HepG2 (cell line): Measurements from ENCODE around the gene IL1RL2. TPM values are rescaled to one million over a fixed set of nuclear protein-coding genes. Genes with fewer than 3 reads are reported as not detected.

Experiments
- ATAC-seq: fragments of 200-7000 bp; cut with Tn5 transposase; 3 replicates; pipeline ENCODE4 v1.9.1; 2020; ENCODE audit warnings: mild to moderate bottlenecking, moderate library complexity
- BruUV-seq: library from RNA; stranded (reverse); fragments of 400-500 nt; replicated peaks from 2 replicates; lab custom pipeline; 2021; lab: Mats Ljungman, UMichigan
- CTCF ChIA-PET: fragments of 300-600 bp; formaldehyde crosslinking; extraction: SDS; loops from one replicate; lab custom pipeline; 2021; ENCODE audit warnings: low total read pairs, inconsistent platforms, low intra/inter-chr PET ratio; lab: Yijun Ruan, JAX
- POLR2A ChIA-PET: fragments of 350-600 bp; sonication (Branson Sonifier 250); formaldehyde crosslinking; loops from one replicate; lab custom pipeline; 2020; ENCODE audit warnings: antibody characterized with exemption, inconsistent platforms; lab: Yijun Ruan, JAX
- DNase-seq: peaks from one replicate; pipeline ENCODE4 v3.0.0-alpha.2; 2015; ENCODE audit warnings: low spot score
- FAIRE-seq: peaks from 3 replicates; lab custom pipeline; 2011; peaks lifted over from hg19 to GRCh38; lab: Jason Lieb, UNC
- H2AFZ ChIP-seq: one replicate; pipeline ENCODE4 v1.6.1; 2011; ENCODE audit warnings: low read length, inconsistent platforms
- H3K27ac ChIP-seq: fragments of 300-600 bp; 3 replicates; pipeline ENCODE4 v1.8.0; 2011; ENCODE audit warnings: mixed run types, mild to moderate bottlenecking, mixed read lengths, low read length, inconsistent platforms; ENCODE audit not compliant: insufficient read depth; ENCODE audit errors: extremely low read length
- H3K27me3 ChIP-seq, 2 experiments: fragments of 200-600 bp in 1 of 2; 2 replicates in 1 of 2; 3 replicates in 1 of 2; pipeline versions ENCODE4 v1.6.0 to v1.8.0; 2011; ENCODE audit warnings: low read length in 2 of 2, mild to moderate bottlenecking in 2 of 2, moderate library complexity in 2 of 2, inconsistent platforms in 1 of 2; ENCODE audit not compliant: insufficient read depth in 2 of 2, control insufficient read depth in 1 of 2
- H3K36me3 ChIP-seq, 2 experiments: fragments of 200-600 bp in 1 of 2; replicated peaks in 1 of 2; 2 replicates in 1 of 2; 3 replicates in 1 of 2; pipeline versions ENCODE4 v1.5.1 to v1.8.0; 2011; ENCODE audit warnings: low read length in 2 of 2, inconsistent platforms in 1 of 2; ENCODE audit not compliant: insufficient read depth in 2 of 2, control insufficient read depth in 1 of 2
- H3K4me1 ChIP-seq: 2 replicates; pipeline ENCODE4 v1.5.1; 2012; ENCODE audit warnings: low read length, inconsistent platforms; ENCODE audit not compliant: insufficient read depth
- H3K4me2 ChIP-seq: 2 replicates; pipeline ENCODE4 v1.6.0; 2011; ENCODE audit warnings: low read depth, low read length, inconsistent platforms
- H3K4me3 ChIP-seq, 3 experiments: fragments of 200-600 bp in 1 of 3; sonication (generic), shearing (Covaris generic) in 1 of 3; replicated peaks in 1 of 3; 2 replicates each; pipeline ENCODE4 v1.5.1; 2011 to 2016; ENCODE audit warnings: low read length in 3 of 3, inconsistent platforms in 2 of 3, low read depth in 2 of 3, mild to moderate bottlenecking in 2 of 3, control low read depth in 1 of 3, mixed read lengths in 1 of 3; ENCODE audit not compliant: insufficient read depth in 1 of 3
- H3K79me2 ChIP-seq: one replicate; pipeline ENCODE4 v1.6.1; 2011; ENCODE audit warnings: low read length, inconsistent platforms; ENCODE audit not compliant: insufficient read depth
- H3K9ac ChIP-seq: 2 replicates; pipeline ENCODE4 v1.6.0; 2011; ENCODE audit warnings: mild to moderate bottlenecking, low read depth, low read length, inconsistent platforms; ENCODE audit not compliant: insufficient read depth
- H3K9me3 ChIP-seq: 2 replicates; pipeline ENCODE4 v1.5.1; 2012; ENCODE audit warnings: mild to moderate bottlenecking, low read length
- H4K20me1 ChIP-seq: 2 replicates; pipeline ENCODE4 v1.6.0; 2011; ENCODE audit warnings: inconsistent platforms, mild to moderate bottlenecking, low read length, moderate library complexity; ENCODE audit not compliant: insufficient read depth
- BHLHE40 ChIP-seq: IDR thresholded peaks from 2 replicates; pipeline ENCODE4 v1.6.1; 2011; ENCODE audit warnings: low read length, improper control_type of control experiment
- CHD2 ChIP-seq: IDR thresholded peaks from 2 replicates; pipeline ENCODE4 v1.6.1; 2011; ENCODE audit warnings: low read depth, low read length, improper control_type of control experiment
- DMTF1 ChIP-seq: sonication (generic); formaldehyde crosslinking; IDR thresholded peaks from 2 replicates; pipeline ENCODE4 v1.4.0; 2020; ENCODE audit warnings: mild to moderate bottlenecking, missing genetic modification reagents
- FOSL2 ChIP-seq: sonication (generic); formaldehyde crosslinking; IDR thresholded peaks from 2 replicates; pipeline ENCODE4 v1.4.0; 2020; ENCODE audit warnings: missing genetic modification reagents
- FOXA1 ChIP-seq, 2 experiments: fragments of 450-650 bp in 1 of 2; sonication (generic) in 1 of 2; formaldehyde crosslinking in 1 of 2; IDR thresholded peaks; 2 replicates each; pipeline versions ENCODE4 v1.4.0 to v1.6.1; 2016 to 2020; ENCODE audit warnings: missing genetic modification reagents in 1 of 2
- GATAD2A ChIP-seq: IDR thresholded peaks from 2 replicates; pipeline ENCODE4 v1.6.1; 2016
- KDM4B ChIP-seq: sonication (generic); formaldehyde crosslinking; IDR thresholded peaks from 2 replicates; pipeline ENCODE4 v1.4.0; 2020; ENCODE audit warnings: missing genetic modification reagents
- KDM5B ChIP-seq: sonication (generic); formaldehyde crosslinking; IDR thresholded peaks from 2 replicates; pipeline ENCODE4 v1.4.0; 2020; ENCODE audit warnings: missing genetic modification reagents, mild to moderate bottlenecking, borderline replicate concordance
- SSRP1 ChIP-seq: IDR thresholded peaks from 2 replicates; pipeline ENCODE4 v1.6.1; 2016; ENCODE audit warnings: control low read depth
- ZNF274 ChIP-seq: sonication (generic); formaldehyde crosslinking; IDR thresholded peaks from 2 replicates; pipeline ENCODE4 v1.5.1; 2020; ENCODE audit warnings: mild to moderate bottlenecking, missing genetic modification reagents
- ZNF644 ChIP-seq: IDR thresholded peaks from 2 replicates; pipeline ENCODE4 v1.6.1; 2016; ENCODE audit warnings: low read depth
- WGBS: methylation state at CpG from one replicate; pipeline ENCODE4 v1.1.6; 2017; ENCODE audit warnings: low lambda C conversion rate; 5-methylcytosine and 5-hydroxymethylcytosine counted together
- in situ Hi-C: cut with HindIII; loops from 2 replicates; pipeline ENCODE4 v1.10.0; 2017; ENCODE audit warnings: low pct_unique_long_range_greater_than_20kb; ENCODE audit not compliant: extremely low pct_ligation_motif_present
- intact Hi-C: fragments of 100-400 bp; cut with micrococcal nuclease; formaldehyde crosslinking; loops from one replicate; pipeline ENCODE4 v1.10.0; 2022; ENCODE audit not compliant: unreplicated experiment
- polyA plus RNA-seq, 8 experiments: library from polyadenylated mRNA; depleted of rRNA in 3 of 8; stranded (reverse) in 7 of 8; unstranded in 1 of 8; fragments of >200 nt; fragmentation: Illumina TruSeq in 4 of 8; extraction: Trizol in 4 of 8; gene quantifications; 2 replicates each; pipeline versions ENCODE4 v1.2.1 to v1.2.3, GENCODE V29; 2011 to 2016; ENCODE audit warnings: low read depth in 4 of 8, missing spikeins in 1 of 8, mixed read lengths in 1 of 8; ENCODE audit not compliant: insufficient read depth in 1 of 8
- total RNA-seq, 5 experiments: library from RNA; depleted of rRNA; stranded (reverse); fragments of >200 nt; fragmentation: Illumina TruSeq; extraction: Trizol; gene quantifications; 2 replicates each; pipeline ENCODE4 v1.2.3, GENCODE V29; 2016; ENCODE audit warnings: low read depth in 1 of 5

Gene IL1RL2
- total and polyA plus RNA-seq, 2 of the 13 experiments (the other 11 are each of a cell fraction or from before 2014, with no cell fraction given) = 0.03 TPM; not detected in 1

- no peak for FAIRE-seq
- Histone ChIP-seq H3K27ac (no peak overlapping the region), H3K9me3 (peaks cover 4% of the 10 kb centered on the region; the same call in 1 of the 2 replicates), H4K20me1 (no peaks in the 10 kb centered on the region), H3K4me2 (peak overlapping the region; percentile 98; the same call in 1 of the 2 replicates), H3K4me1 (peaks cover 88% of the 10 kb centered on the region), H3K4me3 (no peak overlapping the region), H2AFZ (no peak overlapping the region), H3K27me3 (no peaks in the 10 kb centered on the region; a peak in 1 of 5 replicates), H3K79me2 (peaks cover 90% of the 10 kb centered on the region), H3K9ac (no peak overlapping the region), H3K36me3 (peaks cover 14 to 54% of the 10 kb centered on the region in 2 experiments)
- ChIA-PET CTCF (no interaction called here), POLR2A (interaction anchor here (4.3 to 5.4 kb wide), 2 partner anchors 8 to 45 kb away, joined by 37 to 128 read pairs; no protein-coding TSS in a partner anchor)
- no peak for ATAC-seq
- 98% methylated on average over 4 of the region's 4 CpGs for WGBS
- intact Hi-C loops = no loop called here
- no peak for DNase-seq
- no TSS peak for BruUV-seq
- in situ Hi-C loops = no loop called here
- TF ChIP-seq CHD2 (no peak), ZNF274 (peak; percentile 96; the same call in 1 of the 2 replicates), DMTF1 (0 out of 2 replicates have a peak, but pooled peaks have one; percentile 38)
Observed at GRCh38 chr2:102145934-102146333, 40.9 kb upstream of the IL1RL2 start.

- no peaks in the 10 kb centered on the region for H4K20me1 ChIP-seq
- no peaks in the 10 kb centered on the region; a peak in 1 of 5 replicates for H3K27me3 ChIP-seq
- ChIA-PET POLR2A (interaction anchor here (1.1 to 1.4 kb wide), 3 partner anchors 8 to 115 kb away, joined by 3 to 6 read pairs (median 4); no protein-coding TSS in a partner anchor), CTCF (no interaction called here)
- H3K4me1 ChIP-seq = peaks cover 91% of the 10 kb centered on the region
- ATAC-seq = no peak
- H3K9ac ChIP-seq = no peak overlapping the region
- BruUV-seq = no TSS peak
- H3K4me2 ChIP-seq = peak overlapping the region; percentile 98
- peaks cover 15 to 64% of the 10 kb centered on the region in 2 experiments for H3K36me3 ChIP-seq
- 0 out of 2 replicates have a peak, but pooled peaks have one; percentile 9 for TF ChIP-seq BHLHE40
- TF ChIP-seq SSRP1 = no peak
- TF ChIP-seq KDM4B (CRISPR knock-in tag) = no peak
- TF ChIP-seq FOSL2 (CRISPR knock-in tag) = peak; percentile 72
- peak; percentile 51; the same call in 1 of the 2 replicates for TF ChIP-seq ZNF644 (CRISPR knock-in tag)
- no peak for TF ChIP-seq KDM5B (CRISPR knock-in tag)
- no peak for TF ChIP-seq FOXA1 (IDR thresholded peaks at IDR 0.05)
- peak; percentile 21; the same call in 1 of the 2 replicates for TF ChIP-seq FOXA1 (CRISPR knock-in tag; IDR thresholded peaks at IDR 0.05)
- TF ChIP-seq GATAD2A (CRISPR knock-in tag) = peak; percentile 14; the same call in 1 of the 2 replicates
- TF ChIP-seq, all 625 proteins: peak for 5
- Histone ChIP-seq H3K4me3 (no peak overlapping the region), H3K9me3 (peaks cover 4% of the 10 kb centered on the region; the same call in 1 of the 2 replicates), H2AFZ (no peak overlapping the region), H3K79me2 (peaks cover 95% of the 10 kb centered on the region), H3K27ac (no peak overlapping the region)
- in situ Hi-C loops = no loop called here
- FAIRE-seq = no peak
- 93% methylated on average over 3 of the region's 3 CpGs for WGBS
- intact Hi-C loops = no loop called here
- no peak for DNase-seq
Observed at GRCh38 chr2:102147935-102148334, 38.9 kb upstream of the IL1RL2 start.
